HG03342 (cell line): ENCODE data around the gene RIN3.
"Not testable (repeated sequence)": the region's sequence is repeated elsewhere in the genome, so short reads cannot be mapped to it uniquely, and the experiment has no call there.

Experiments used
- ATAC-seq: cut with Tn5 transposase; IDR thresholded peaks from one replicate; pipeline ENCODE4 v1.9.1; 2021; ENCODE audit warnings: mild to moderate bottlenecking, moderate library complexity; ENCODE audit not compliant: unreplicated experiment

The RIN3 gene

GRCh38 chr14:92525322-92526095 lies 11.9 kb downstream of the RIN3 start:
- no peak for ATAC-seq

DNA sequence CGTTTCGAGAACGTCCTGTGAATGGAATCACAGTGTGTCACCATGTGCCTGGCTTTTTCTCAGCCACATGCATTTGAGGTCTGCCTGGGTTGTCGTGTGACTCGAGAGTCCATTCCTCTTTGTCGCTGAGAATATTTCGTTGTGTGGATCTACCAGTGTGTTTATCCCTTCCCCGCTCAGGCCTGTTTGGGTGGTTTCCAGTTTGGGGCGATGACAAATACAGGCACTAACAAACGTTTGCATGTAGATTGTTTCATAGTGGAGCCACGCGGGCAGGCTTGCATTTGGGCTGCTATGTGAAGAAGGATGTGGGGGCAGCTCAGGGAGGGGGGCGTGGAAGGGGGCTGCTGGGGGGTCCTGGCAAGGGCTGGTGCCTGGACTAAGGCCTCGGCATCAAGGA lies 14.1 kb downstream of the RIN3 start:
- no peak for ATAC-seq

GRCh38 chr14:92528486-92529100 lies 15.0 kb downstream of the RIN3 start:
- no peak for ATAC-seq

DNA sequence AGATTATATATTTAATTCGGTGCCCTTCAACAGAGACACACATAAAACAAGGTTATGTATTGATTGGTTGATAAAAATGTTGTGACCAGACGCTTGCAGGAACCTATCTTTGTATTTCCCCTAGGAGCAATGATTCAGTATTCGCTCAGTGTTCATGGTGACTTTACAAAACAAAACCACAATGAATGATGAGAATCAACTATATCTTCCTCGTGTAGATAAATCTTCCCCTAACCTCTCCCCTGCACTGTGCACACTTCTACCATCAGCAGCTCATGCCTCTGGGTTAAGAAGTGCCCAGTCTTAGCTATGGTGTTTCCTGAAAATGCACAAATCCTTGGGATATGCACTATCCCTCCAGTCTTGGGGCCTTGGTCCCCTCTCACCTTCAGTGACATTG lies 16.3 kb downstream of the RIN3 start:
- no peak for ATAC-seq

- no peak for ATAC-seq
Observed at GRCh38 chr14:92531106-92531873, 17.7 kb downstream of the RIN3 start.

GRCh38 chr14:92532490-92533163 lies 19.0 kb downstream of the RIN3 start:
- no peak for ATAC-seq

DNA sequence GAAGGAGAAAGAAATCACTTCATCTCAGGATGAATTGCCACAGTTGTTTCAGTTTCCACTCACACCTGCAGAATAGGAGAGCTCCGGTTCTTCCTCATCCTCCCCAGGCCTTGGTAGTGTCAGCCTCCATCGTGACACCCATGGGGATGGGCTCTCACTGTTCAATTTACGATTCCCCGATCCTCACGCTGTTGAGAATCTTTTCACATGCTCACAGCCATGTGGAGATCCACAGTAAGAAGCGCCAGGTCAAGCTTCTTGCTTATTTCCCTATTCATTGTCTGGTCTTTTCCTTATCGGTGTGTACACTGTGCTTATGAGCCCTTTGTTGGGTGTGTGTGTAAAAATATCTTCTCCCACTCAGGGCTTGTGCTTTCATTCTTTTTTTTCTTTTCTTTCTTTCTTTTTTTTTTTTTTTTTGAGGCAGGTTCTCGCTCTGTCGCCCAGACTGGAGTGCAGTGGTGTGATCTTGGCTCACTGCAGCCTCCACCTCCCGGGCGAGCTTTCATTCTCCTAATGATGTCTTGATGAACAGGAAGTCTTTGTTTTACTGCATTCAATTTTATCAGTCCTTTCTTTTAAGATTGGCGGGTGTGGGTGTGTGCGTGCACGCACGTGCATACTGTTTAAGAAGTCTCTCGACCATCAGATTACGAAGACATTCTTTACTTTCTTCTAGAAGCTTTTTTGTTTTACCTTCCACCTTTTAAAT lies 21.5 kb downstream of the RIN3 start:
- ATAC-seq, result no peak

DNA sequence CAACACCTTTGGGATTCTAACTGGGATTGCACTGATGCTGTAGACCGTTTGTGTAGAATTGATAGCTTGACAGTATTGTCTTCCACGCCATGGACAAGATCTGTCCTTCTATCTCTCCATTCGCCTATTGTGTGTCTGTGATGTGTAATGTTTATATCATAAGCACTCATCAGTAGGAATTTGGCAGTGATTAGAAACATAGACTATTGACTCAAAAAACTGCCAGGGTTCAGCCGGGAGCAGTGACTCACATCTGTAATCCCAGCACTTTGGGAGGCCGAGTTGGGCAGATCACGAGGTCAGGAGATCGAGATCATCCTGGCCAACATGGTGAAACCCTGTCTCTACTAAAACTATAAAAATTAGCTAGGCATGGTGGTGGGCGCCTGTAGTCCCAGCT lies 22.6 kb downstream of the RIN3 start:
- not testable (repeated sequence) for ATAC-seq

- peak; percentile 72 for ATAC-seq
Observed at GRCh38 chr14:92538412-92538985, 24.9 kb downstream of the RIN3 start.

GRCh38 chr14:92539419-92539818 lies 25.8 kb downstream of the RIN3 start:
- ATAC-seq, result no peak

DNA sequence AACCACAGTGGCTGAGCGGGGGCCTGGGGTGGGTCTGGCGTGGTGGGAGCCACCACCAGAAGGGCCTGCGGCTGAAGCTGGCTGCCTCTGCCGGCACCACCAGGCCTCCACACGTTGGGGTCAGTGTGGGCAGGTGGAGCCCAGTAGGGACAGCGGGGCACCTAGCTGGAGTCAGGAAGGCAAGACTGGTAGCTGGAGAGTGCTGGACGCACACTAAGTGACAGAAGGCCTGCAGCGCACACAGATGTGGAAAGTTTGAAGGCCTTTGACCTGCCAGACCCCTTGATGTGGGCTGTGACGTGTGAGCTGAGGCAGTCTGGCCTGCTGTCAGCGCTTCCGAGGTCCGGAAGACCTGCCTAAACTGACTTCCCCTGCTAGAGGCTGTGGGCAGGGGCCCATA lies 26.3 kb downstream of the RIN3 start:
- ATAC-seq, result no peak

DNA sequence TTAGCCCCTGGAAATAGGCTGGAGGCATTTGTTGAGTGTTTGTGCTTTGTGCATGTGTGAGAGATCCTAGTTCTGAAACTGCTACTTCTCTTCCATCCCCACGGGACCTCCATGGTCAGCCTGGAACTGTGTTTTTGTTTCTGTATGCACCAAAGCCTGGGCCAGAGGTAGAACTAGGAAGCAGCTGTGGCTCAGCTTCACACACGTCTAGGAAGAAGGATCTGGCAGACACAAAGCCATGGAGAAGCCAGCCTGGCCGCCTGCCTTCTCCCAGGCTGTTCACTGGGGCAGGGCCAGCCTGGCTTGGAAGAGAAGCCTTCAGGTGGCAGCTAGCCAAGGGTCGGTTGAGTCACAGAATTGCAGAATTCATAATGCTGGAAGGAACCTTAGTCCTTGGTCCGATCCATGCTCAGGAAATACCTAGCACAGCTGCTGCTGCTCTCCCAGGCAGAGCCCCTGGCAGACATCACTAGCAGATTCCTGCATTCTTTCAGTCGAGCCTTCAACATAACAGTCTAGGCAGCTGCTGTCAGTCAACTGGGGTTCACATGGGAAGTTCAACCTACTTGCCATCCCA lies 27.0 kb downstream of the RIN3 start:
- no peak for ATAC-seq

- no peak for ATAC-seq
Observed at GRCh38 chr14:92542766-92543554, 29.4 kb downstream of the RIN3 start.

GRCh38 chr14:92544051-92544720 lies 30.6 kb downstream of the RIN3 start:
- no peak for ATAC-seq

DNA sequence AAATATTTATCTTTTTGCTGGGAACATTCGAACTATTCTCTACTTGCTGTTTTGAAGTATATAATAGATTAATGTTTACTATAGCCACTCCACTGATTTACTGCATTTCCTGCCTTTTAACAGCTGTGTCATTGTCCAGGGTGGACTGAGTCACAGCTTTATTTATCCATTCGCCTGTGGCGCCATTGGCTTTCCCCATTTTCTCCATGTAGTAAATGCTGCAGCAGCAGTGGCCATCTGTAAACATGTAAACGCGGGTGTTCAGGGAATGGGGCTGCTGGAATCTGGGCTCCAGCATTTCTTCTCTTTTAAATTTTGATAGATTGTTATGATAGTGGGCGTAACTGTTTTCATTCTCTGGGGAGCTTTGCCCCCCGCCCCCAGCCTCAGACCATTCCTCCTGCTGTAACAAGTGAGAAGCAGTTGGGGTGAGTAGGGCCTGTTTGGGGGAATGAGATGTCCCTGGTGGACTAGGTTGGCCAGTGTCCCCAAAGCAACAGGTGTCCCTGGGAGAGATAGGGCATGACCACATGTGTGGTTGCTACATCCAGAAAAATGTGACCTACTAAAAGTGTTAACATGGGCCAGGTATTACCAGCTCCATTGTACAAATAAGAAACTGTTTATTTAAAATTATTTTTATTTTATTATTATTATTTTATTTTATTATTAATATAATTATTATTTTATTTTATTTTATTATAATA lies 32.9 kb downstream of the RIN3 start:
- no peak for ATAC-seq

- ATAC-seq, result no peak
Observed at GRCh38 chr14:92549105-92549858, 35.7 kb downstream of the RIN3 start.

GRCh38 chr14:92549859-92550230 lies 36.3 kb downstream of the RIN3 start:
- no peak for ATAC-seq
